Choroid plexus epithelial cell (primary cell): ENCODE results near the gene TIAL1.
"Not testable (repeated sequence)": the region's sequence is repeated elsewhere in the genome, so short reads cannot be mapped to it uniquely, and the experiment has no call there.

ENCODE experiments used
- DNase-seq: peaks from one replicate; pipeline ENCODE4 v3.0.0-alpha.2; 2010; ENCODE audit warnings: low read depth
- H3K4me3 ChIP-seq: 2 replicates; pipeline ENCODE4 v1.5.1; 2011; ENCODE audit warnings: low read depth, mild to moderate bottlenecking, control low read depth, low read length, moderate library complexity
- TF ChIP-seq, protein P1 (sequence below): conservative IDR thresholded peaks from 2 replicates; pipeline ENCODE4 v1.5.1; 2011; ENCODE audit warnings: low read depth, mild to moderate bottlenecking, control low read depth, inconsistent platforms, low read length, moderate library complexity

TIAL1 gene

DNA sequence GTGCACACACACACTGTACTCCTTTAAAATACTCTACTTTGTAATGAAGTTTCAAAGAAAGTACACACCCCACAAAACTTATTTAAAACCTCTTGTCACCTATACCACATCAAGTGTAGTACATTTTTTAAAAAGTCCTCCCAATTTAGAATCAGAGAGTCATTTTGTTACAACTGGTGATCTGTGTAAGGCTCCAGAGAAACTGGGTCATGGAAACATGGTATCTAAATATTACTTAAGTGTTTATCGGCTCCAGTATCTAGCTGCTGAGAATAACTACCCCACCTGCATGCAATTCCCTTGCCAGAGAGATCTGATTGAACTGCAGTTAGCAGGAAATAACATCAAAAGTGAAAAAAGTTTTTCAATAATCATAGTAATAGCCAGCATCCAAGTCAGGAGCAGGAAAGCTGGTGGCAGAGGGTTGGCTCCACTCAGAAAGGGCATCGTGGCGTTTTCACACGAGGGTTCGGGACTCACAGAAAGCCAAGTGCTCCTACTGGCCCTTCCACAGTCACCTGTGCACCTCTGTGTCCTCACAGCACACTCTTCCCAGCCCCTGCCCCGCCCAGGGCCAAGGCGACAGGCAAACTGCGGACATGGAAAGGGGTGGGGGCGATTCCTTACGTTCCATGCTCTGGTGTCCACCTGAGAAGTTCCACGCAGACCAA lies 60.8 kb downstream of the TIAL1 start:
- no peak overlapping the region for H3K4me3 ChIP-seq
- DNase-seq = no peak

DNA sequence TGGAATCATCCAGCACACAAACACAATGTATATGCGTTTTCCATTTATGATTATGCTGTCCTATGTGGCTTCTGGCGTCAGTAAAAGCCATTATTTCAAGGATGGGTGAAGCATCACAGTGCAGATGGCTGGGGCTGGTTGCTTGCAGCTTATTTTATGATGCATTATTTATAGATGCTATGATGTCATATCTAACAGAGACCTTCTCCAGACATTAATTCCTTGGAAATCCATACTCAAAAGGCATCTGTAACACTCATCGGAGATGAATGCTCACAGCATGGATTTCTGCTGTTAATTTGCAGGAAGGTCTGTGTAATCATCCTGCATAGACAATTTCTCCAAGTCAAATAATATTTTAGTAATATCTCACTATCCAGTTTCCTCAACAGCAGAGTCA lies 61.5 kb downstream of the TIAL1 start:
- no peak overlapping the region for H3K4me3 ChIP-seq
- TF ChIP-seq, protein P1, sequence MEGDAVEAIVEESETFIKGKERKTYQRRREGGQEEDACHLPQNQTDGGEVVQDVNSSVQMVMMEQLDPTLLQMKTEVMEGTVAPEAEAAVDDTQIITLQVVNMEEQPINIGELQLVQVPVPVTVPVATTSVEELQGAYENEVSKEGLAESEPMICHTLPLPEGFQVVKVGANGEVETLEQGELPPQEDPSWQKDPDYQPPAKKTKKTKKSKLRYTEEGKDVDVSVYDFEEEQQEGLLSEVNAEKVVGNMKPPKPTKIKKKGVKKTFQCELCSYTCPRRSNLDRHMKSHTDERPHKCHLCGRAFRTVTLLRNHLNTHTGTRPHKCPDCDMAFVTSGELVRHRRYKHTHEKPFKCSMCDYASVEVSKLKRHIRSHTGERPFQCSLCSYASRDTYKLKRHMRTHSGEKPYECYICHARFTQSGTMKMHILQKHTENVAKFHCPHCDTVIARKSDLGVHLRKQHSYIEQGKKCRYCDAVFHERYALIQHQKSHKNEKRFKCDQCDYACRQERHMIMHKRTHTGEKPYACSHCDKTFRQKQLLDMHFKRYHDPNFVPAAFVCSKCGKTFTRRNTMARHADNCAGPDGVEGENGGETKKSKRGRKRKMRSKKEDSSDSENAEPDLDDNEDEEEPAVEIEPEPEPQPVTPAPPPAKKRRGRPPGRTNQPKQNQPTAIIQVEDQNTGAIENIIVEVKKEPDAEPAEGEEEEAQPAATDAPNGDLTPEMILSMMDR = no peak
- DNase-seq = peak; percentile 6

More for the DNA sequence above, 60.8 kb downstream of the TIAL1 start:
- TF ChIP-seq, protein P1 = no peak

DNA sequence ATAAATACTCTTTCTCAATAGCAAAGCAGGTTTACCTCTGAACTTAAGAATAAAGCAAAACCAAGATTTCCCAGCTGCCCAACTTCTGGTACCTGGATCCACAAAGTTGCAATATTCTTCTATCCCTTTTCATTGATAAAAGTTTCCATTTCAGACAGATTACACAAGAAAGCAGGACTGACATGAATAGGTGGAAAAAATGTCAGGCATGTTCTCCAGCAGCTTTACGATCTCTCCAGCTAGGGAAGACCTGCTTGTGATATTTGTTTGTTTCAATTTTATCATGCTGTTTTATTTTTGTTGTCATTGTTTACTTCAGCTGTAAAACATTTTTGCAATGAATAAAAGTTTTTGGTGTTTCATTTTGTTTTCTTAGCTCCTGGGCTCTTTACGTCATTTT lies 63.3 kb downstream of the TIAL1 start:
- TF ChIP-seq, protein P1 = no peak
- peak; percentile 25 for DNase-seq
- no peak overlapping the region for H3K4me3 ChIP-seq

DNA sequence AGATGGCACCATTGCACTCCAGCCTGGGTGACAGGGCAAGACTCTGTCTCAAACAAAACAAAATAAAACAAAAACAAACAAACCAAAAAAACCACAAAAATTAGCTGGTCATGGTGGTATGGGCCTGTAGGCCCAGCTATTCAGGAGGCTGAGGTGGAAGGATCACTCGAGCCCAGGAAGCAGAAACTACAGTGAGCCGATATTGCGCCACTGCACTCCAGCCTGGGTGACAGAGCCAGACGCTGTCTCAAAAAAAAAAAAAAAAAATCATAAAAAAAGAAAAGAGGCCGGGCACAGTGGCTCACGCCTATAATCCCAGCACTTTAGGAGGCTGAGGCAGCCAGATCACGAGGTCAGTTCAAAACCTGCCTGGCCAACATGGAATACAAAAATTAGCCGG lies 64.0 kb downstream of the TIAL1 start:
- H3K4me3 ChIP-seq, DNase-seq: not testable (repeated sequence)

DNA sequence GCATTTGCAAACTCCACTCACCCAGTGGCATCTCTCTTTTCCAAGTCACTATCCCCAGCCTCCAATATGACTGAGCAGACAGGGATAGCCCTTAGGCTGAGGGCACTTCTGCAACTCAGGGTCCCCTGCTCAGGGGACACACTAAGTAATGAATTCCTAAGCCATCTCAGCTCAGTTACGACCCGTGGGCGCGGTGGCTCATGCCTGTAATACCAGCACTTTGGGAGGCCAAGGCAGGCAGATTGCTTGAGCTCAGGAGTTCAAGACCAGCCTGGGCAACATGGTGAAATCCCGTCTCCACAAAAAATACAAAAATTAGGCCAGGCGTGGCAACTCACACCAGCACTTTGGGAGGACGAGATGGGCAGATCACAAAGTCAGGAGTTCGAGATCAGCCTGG lies 64.5 kb downstream of the TIAL1 start:
- H3K4me3 ChIP-seq = not testable (repeated sequence)

DNA sequence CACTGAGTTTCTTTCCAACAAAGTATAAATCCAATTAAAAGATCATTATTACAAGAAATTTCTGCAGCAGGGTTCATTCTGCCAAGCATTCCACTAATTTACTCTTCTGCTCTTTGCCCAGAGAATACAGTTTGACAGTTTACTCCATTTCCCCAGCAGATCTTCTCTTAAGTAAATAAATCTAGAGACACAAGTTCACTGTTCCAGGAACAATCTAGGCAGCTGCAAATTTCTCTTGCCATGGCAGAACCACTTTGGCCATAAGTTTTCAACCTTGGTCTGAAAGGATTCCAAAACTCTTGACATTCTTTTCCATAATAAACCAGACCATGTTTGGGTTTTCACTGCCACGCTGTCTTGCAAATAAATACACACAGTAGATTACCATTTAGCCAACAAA lies 65.7 kb downstream of the TIAL1 start:
- H3K4me3 ChIP-seq = no peak overlapping the region
- TF ChIP-seq, protein P1 = no peak
- peak; percentile 28 for DNase-seq

More for the DNA sequence above, 64.5 kb downstream of the TIAL1 start:
- DNase-seq = not testable (repeated sequence)

DNA sequence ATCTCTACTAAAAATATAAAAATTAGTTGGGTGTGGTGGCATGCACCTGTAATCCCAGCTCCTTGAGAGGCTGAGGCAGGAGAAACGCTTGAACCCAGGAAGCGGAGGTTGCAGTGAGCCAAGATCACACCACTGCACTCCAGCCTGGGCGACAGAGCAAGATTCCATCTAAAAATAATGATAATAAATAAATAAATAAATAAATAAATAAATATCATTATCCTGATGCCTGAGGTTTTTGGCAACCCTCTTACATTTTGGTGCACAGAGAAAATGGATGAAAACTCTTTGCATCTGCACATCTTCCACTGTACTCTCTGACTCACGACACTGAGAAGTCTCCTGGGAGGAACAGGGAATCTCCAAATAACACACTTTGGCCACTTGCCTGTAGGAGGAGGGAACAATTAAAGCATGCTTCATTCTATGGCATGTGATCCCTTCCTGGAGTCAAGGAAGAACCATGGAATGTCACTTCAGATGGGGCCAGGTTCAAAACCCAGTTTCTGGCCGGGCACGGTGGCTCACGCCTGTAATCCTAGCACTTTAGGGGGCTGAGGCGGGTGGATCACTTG lies 68.0 kb downstream of the TIAL1 start:
- peak; percentile 92 for DNase-seq
- H3K4me3 ChIP-seq = not testable (repeated sequence)

DNA sequence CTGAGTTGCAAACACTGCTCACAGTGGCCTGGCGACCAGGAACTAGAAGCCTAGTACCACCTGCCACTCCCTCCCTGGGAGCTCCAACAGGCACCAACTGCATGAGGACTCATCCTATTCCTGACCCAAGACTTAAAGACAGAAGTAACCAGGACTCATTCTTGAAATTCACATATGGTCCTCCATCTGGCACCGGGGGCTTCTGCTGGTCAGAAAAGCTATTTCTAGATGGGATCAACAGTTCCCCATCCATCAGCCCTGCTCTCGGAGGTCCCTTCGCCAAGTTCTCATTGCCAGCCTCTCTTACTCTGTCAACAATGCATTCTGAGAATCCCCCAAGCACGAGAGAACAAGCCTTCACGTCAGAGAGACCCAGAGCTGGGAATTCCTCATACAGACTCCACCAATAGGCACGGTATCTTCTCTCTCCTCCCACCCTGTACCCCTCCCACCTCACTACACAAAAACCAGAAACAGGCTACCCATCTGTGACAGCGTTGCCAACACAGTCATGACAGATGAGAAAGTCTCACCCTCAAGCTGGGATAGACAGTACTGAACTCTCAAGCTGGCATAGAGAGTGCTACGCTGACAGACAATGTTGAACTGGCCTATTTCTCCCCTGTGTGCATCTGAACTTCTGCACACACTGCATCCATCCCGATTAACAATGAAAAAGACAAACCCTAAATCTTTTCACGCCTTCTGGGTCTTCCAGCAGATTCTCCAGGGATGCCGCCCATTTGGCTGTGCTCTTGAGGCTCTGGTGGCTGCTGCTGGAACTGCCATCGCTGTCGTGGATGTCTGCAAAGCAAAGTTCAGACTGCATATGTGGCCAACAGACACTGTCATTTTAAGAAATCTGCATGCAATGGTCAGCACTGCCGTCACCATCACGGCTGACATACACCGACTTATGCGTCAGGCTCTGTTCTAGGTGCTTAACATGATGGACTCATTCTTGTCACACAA lies 69.9 kb downstream of the TIAL1 start:
- H3K4me3 ChIP-seq = no peak overlapping the region
- no peak for DNase-seq
- TF ChIP-seq, protein P1 = peak; percentile 19
